DMS 273 treated with DMSO at 0.1 percent for 48 hours (cell line): Measurements from ENCODE around the gene YY1.
A peak's percentile ranks its signal among the peaks of the same experiment; 100 is the strongest.
"Not testable (repeated sequence)": the region's sequence is repeated elsewhere in the genome, so short reads cannot be mapped to it uniquely, and the experiment has no call there.

Experiments
- DNase-seq: peaks from one replicate; lab custom pipeline; 2025; lab: John Stamatoyannopoulos, UW

YY1 gene

DNA sequence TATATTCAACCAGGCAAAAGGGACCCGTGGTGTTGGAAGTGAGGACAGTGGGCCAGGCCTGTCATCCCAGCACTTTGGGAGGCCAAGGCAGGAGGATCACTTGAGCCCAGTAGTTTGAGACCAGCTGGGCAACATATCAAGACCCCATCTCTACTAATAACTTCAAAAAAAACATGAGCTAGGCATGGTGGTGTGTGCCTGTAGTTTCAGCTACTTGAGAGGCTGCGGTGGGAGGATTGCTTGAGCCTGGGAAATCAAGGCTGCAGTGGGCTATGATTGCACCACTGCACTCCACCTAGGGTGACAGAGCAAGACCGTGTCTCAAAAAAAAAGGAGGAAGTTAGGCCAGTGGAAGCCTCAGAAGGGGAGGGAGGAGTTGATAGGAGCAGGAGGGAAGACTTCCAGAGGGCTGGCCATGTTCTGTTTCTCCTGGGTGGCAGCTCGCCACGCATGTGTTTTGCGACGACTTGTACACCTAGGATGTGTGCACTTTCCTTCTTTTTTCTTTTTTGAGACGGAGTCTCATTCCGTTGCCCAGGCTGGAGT is 57.2 kb downstream of the YY1 start:
- DNase-seq = no peak

GRCh38 chr14:100296729-100297128 is 57.8 kb downstream of the YY1 start:
- DNase-seq = not testable (repeated sequence)

GRCh38 chr14:100297320-100298300 is 58.7 kb downstream of the YY1 start:
- DNase-seq = no peak

- DNase-seq = no peak
Observed at GRCh38 chr14:100298551-100299237, 59.8 kb downstream of the YY1 start.

- DNase-seq = no peak
Observed at GRCh38 chr14:100299238-100299560, 60.3 kb downstream of the YY1 start.

GRCh38 chr14:100302616-100303015 is 63.7 kb downstream of the YY1 start:
- DNase-seq = no peak

DNA sequence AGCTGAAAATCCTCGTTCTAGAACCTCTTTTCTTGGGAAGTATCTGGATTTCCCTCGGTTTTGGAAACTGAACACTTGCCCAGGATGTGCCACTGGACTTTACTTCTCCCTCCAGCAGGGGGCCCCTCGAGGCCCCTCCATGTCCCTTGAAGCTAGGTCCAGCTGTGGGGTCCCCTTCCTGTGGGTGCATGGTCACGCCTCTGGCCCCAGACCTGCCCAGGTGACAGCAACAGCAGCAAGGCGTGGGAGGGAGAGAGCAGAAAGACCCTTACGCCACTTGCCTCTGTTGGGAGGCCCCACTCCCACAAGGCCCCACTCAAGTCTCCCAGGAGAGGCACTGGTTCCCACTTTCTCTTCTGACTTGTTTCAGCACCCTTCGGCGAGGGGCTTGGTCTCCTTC is 64.2 kb downstream of the YY1 start:
- DNase-seq = no peak

- DNase-seq = no peak
Observed at GRCh38 chr14:100303925-100304324, 65.0 kb downstream of the YY1 start.

- DNase-seq = no peak
Observed at GRCh38 chr14:100304825-100305323, 65.9 kb downstream of the YY1 start.

GRCh38 chr14:100305324-100306100 is 66.6 kb downstream of the YY1 start:
- DNase-seq = no peak

GRCh38 chr14:100306101-100306997 is 67.4 kb downstream of the YY1 start, which contains the start of gene SLC25A29:
TSS of gene SLC25A29 (minus strand) at chr14:100306444. CDS start at chr14:100306232, 212 bp downstream.
- DNase-seq = peak; percentile 64

GRCh38 chr14:100306998-100307765 is 68.2 kb downstream of the YY1 start:
- no peak for DNase-seq

GRCh38 chr14:100307766-100308426 is 69.0 kb downstream of the YY1 start:
- no peak for DNase-seq

GRCh38 chr14:100308427-100308792 is 69.5 kb downstream of the YY1 start:
- DNase-seq = not testable (repeated sequence)

GRCh38 chr14:100309028-100309737 is 70.2 kb downstream of the YY1 start:
- DNase-seq = no peak

GRCh38 chr14:100312110-100312876 is 73.3 kb downstream of the YY1 start:
- DNase-seq = not testable (repeated sequence)

DNA sequence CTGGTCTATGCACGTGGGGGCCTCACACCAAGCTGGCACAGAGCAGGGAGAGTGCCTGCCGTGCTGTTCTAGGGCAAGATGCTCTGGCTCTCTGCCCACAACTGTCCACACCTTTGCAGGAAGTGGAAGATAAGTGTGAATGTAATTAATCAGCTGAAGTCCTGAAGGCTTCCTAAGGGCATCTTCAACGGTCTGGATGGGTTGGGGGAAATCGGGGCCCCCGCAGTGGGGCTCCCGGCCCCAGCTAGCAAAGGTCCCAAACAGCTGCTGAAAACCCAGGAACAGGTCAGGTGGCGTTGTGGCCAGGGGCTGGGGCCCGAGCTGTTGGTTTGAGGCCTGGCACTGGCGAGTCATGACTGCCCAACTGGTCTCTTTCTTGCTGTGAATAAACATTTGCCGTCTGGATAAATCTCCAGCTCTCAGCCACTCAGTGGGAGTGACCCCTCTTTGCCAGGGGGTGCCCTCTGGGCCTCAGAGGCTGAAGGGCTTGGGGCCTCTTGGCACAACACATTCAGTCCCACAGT is 74.0 kb downstream of the YY1 start:
- no peak for DNase-seq
